HUES48 (cell line): ENCODE data around the gene SLC16A8.

ENCODE experiments used
- H3K27ac ChIP-seq: one replicate; pipeline ENCODE4 v1.7.0; 2013; ENCODE audit warnings: low read depth, low read length, inconsistent platforms
- H3K27me3 ChIP-seq: 2 replicates; pipeline ENCODE4 v1.6.1; 2013; ENCODE audit warnings: mild to moderate bottlenecking, low read length; ENCODE audit not compliant: control insufficient read depth, insufficient read depth
- H3K36me3 ChIP-seq: 2 replicates; pipeline ENCODE4 v1.6.1; 2013; ENCODE audit warnings: low read length; ENCODE audit not compliant: control insufficient read depth, insufficient read depth
- H3K4me1 ChIP-seq: 2 replicates; pipeline ENCODE4 v1.6.1; 2013; ENCODE audit warnings: mild to moderate bottlenecking, low read length; ENCODE audit not compliant: control insufficient read depth, insufficient read depth
- H3K4me3 ChIP-seq: 2 replicates; pipeline ENCODE4 v1.5.1; 2013; ENCODE audit warnings: mild to moderate bottlenecking, low read depth, low read length
- H3K9ac ChIP-seq: 2 replicates; pipeline ENCODE4 v1.6.1; 2013; ENCODE audit warnings: mild to moderate bottlenecking, low read depth, low read length, moderate library complexity
- H3K9me3 ChIP-seq: 2 replicates; pipeline ENCODE4 v1.6.1; 2013; ENCODE audit warnings: low read length; ENCODE audit not compliant: control insufficient read depth, insufficient read depth

SLC16A8 gene

GRCh38 chr22:38069372-38070249, 14.4 kb downstream of the SLC16A8 start:
- Histone ChIP-seq H3K27ac (no peak overlapping the region), H3K4me1 (no peaks in the 10 kb centered on the region), H3K27me3 (no peaks in the 10 kb centered on the region), H3K9me3 (no peaks in the 10 kb centered on the region), H3K9ac (no peak overlapping the region), H3K36me3 (peaks cover 70% of the 10 kb centered on the region), H3K4me3 (no peak overlapping the region)

- Histone ChIP-seq H3K4me1 (no peaks in the 10 kb centered on the region), H3K27ac (no peak overlapping the region), H3K4me3 (no peak overlapping the region), H3K9me3 (no peaks in the 10 kb centered on the region), H3K27me3 (no peaks in the 10 kb centered on the region), H3K36me3 (peaks cover 74% of the 10 kb centered on the region), H3K9ac (no peak overlapping the region)
These were observed 15.2 kb downstream of the SLC16A8 start for GRCh38 chr22:38068641-38069371.

- H3K4me3 ChIP-seq, result no peak overlapping the region
- no peak overlapping the region for H3K27ac ChIP-seq
- H3K9me3 ChIP-seq, result no peaks in the 10 kb centered on the region
- H3K27me3 ChIP-seq, result no peaks in the 10 kb centered on the region
- H3K9ac ChIP-seq, result no peak overlapping the region
- H3K4me1 ChIP-seq, result no peaks in the 10 kb centered on the region
- H3K36me3 ChIP-seq, result peaks cover 72% of the 10 kb centered on the region
These were observed 16.1 kb downstream of the SLC16A8 start for GRCh38 chr22:38067761-38068360.

- Histone ChIP-seq H3K9ac (no peak overlapping the region), H3K4me3 (no peak overlapping the region), H3K27me3 (no peaks in the 10 kb centered on the region), H3K36me3 (peaks cover 63% of the 10 kb centered on the region), H3K4me1 (no peaks in the 10 kb centered on the region), H3K27ac (no peak overlapping the region), H3K9me3 (no peaks in the 10 kb centered on the region)
These were observed 17.0 kb downstream of the SLC16A8 start for GRCh38 chr22:38067028-38067415.

GRCh38 chr22:38066381-38067027, 17.5 kb downstream of the SLC16A8 start:
- Histone ChIP-seq H3K27ac (no peak overlapping the region), H3K4me3 (no peak overlapping the region), H3K27me3 (no peaks in the 10 kb centered on the region), H3K9me3 (no peaks in the 10 kb centered on the region), H3K36me3 (peaks cover 61% of the 10 kb centered on the region), H3K9ac (no peak overlapping the region), H3K4me1 (no peaks in the 10 kb centered on the region)

GRCh38 chr22:38065539-38065938, 18.4 kb downstream of the SLC16A8 start:
- Histone ChIP-seq H3K27me3 (no peaks in the 10 kb centered on the region), H3K9me3 (no peaks in the 10 kb centered on the region), H3K27ac (no peak overlapping the region), H3K36me3 (peaks cover 56% of the 10 kb centered on the region), H3K4me1 (no peaks in the 10 kb centered on the region), H3K9ac (no peak overlapping the region), H3K4me3 (no peak overlapping the region)

- H3K9me3 ChIP-seq, result no peaks in the 10 kb centered on the region
- H3K4me3 ChIP-seq, result no peak overlapping the region
- peaks cover 59% of the 10 kb centered on the region for H3K36me3 ChIP-seq
These were observed 21.2 kb downstream of the SLC16A8 start for GRCh38 chr22:38062791-38063190.

GRCh38 chr22:38056969-38057891, 26.8 kb downstream of the SLC16A8 start, which contains the start of gene PICK1:
PICK1 (plus strand) TSS chr22:38057404; CDS start chr22:38057810, 406 bp downstream.
- Histone ChIP-seq H3K9ac (peak within 1 kb of the TSS; percentile 89), H3K4me3 (peak within 1 kb of the TSS; percentile 87), H3K27ac (peak within 1 kb of the TSS; percentile 97), H3K9me3 (no peaks in the 10 kb centered on the region), H3K4me1 (peaks cover 6% of the 10 kb centered on the region; the same call in 1 of the 2 replicates), H3K36me3 (peaks cover 22% of the 10 kb centered on the region), H3K27me3 (no peaks in the 10 kb centered on the region)

More at GRCh38 chr22:38062791-38063190, 21.2 kb downstream of the SLC16A8 start:
- Histone ChIP-seq H3K27me3 (no peaks in the 10 kb centered on the region), H3K9ac (no peak overlapping the region), H3K4me1 (0 out of 2 replicates have a peak, but pooled peaks cover under 1% of the 10 kb centered on the region), H3K27ac (no peak overlapping the region)

GRCh38 chr22:38051900-38052862, 31.8 kb downstream of the SLC16A8 start:
- H3K9ac ChIP-seq, result no peak overlapping the region; the same call in 1 of the 2 replicates
- no peaks in the 10 kb centered on the region for H3K9me3 ChIP-seq
- H3K27ac ChIP-seq, result no peak overlapping the region
- H3K4me1 ChIP-seq, result peaks cover 4% of the 10 kb centered on the region; the same call in 1 of the 2 replicates
- no peak overlapping the region for H3K4me3 ChIP-seq
- H3K27me3 ChIP-seq, result no peaks in the 10 kb centered on the region
- no peaks in the 10 kb centered on the region for H3K36me3 ChIP-seq
